Lower leg skin (tissue), 3 donors: ENCODE results near the gene TIMP2.

Experiments used
- POLR2A ChIP-seq, 2 donors: fragments of 450-650 bp; IDR thresholded peaks; one replicate each; pipeline ENCODE4 v1.6.1; 2016 to 2017; ENCODE audit warnings: antibody characterized with exemption in 2 of 2, mild to moderate bottlenecking in 1 of 2, moderate library complexity in 1 of 2
- TF ChIP-seq, protein P1 (sequence below), 3 donors: fragments of 450-650 bp; IDR thresholded peaks; one replicate each; pipeline ENCODE4 v1.5.1; 2016; ENCODE audit warnings: antibody characterized with exemption in 3 of 3, mild to moderate bottlenecking in 3 of 3, moderate library complexity in 2 of 3

- TF ChIP-seq POLR2A (IDR thresholded peaks at IDR 0.05) = no peak
- TF ChIP-seq, protein P1, sequence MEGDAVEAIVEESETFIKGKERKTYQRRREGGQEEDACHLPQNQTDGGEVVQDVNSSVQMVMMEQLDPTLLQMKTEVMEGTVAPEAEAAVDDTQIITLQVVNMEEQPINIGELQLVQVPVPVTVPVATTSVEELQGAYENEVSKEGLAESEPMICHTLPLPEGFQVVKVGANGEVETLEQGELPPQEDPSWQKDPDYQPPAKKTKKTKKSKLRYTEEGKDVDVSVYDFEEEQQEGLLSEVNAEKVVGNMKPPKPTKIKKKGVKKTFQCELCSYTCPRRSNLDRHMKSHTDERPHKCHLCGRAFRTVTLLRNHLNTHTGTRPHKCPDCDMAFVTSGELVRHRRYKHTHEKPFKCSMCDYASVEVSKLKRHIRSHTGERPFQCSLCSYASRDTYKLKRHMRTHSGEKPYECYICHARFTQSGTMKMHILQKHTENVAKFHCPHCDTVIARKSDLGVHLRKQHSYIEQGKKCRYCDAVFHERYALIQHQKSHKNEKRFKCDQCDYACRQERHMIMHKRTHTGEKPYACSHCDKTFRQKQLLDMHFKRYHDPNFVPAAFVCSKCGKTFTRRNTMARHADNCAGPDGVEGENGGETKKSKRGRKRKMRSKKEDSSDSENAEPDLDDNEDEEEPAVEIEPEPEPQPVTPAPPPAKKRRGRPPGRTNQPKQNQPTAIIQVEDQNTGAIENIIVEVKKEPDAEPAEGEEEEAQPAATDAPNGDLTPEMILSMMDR (IDR thresholded peaks at IDR 0.05) = no peak
Measured at GRCh38 chr17:78900816-78901215, 24.4 kb downstream of the TIMP2 start.
